ENCODE data around the gene MRPL23. TPM values are rescaled to one million over a fixed set of nuclear protein-coding genes. Genes with fewer than 3 reads are reported as not detected.

Gene MRPL23
- total RNA-seq, 1 experiment from 2014 or later: 109 TPM

DNA sequence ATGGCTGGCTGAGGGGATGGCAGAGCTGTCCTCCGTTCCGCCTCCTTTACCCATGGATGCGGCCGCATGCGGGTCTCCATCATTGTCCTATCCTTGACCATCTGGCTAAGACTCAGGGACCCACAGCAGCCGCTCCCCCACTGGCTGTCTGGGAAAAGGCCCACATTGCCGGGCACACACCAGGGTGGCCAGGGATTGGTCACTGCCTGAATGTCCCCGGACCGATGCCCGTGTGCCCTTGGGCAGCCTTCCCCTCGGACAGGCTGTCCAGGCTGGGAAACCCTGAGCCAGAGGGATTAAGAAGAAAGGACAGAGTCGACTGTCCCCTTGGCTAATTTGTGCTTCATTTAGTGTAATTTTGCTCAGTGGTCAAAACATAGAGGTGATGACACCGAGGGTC lies 28.1 kb downstream of the MRPL23 start:
- no peaks in the 10 kb centered on the region for H3K4me1 Mint-ChIP-seq (ENCODE audit: low read depth, unreplicated experiment)
- intact Hi-C loops (cut with micrococcal nuclease; ENCODE audit: unreplicated experiment): no loop called here
- no TSS peak for BruUV-seq (replicated peaks)
- TF ChIP-seq, protein P1, sequence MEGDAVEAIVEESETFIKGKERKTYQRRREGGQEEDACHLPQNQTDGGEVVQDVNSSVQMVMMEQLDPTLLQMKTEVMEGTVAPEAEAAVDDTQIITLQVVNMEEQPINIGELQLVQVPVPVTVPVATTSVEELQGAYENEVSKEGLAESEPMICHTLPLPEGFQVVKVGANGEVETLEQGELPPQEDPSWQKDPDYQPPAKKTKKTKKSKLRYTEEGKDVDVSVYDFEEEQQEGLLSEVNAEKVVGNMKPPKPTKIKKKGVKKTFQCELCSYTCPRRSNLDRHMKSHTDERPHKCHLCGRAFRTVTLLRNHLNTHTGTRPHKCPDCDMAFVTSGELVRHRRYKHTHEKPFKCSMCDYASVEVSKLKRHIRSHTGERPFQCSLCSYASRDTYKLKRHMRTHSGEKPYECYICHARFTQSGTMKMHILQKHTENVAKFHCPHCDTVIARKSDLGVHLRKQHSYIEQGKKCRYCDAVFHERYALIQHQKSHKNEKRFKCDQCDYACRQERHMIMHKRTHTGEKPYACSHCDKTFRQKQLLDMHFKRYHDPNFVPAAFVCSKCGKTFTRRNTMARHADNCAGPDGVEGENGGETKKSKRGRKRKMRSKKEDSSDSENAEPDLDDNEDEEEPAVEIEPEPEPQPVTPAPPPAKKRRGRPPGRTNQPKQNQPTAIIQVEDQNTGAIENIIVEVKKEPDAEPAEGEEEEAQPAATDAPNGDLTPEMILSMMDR (IDR thresholded peaks at IDR 0.05; ENCODE audit: unreplicated experiment): no peak
- H3K9me3 Mint-ChIP-seq (ENCODE audit: low read depth, unreplicated experiment): no peaks in the 10 kb centered on the region
- H3K4me3 Mint-ChIP-seq (ENCODE audit: low read depth, unreplicated experiment): no peak overlapping the region
- H3K27me3 Mint-ChIP-seq (ENCODE audit: unreplicated experiment): no peaks in the 10 kb centered on the region
- DNase-seq: no peak
- H3K27ac Mint-ChIP-seq (ENCODE audit: unreplicated experiment): no peak overlapping the region
- CTCF ChIA-PET: interaction anchor here (0.6 kb wide), 1 partner anchor 13 kb away, joined by 7 read pairs; no protein-coding TSS in a partner anchor
- H3K36me3 Mint-ChIP-seq (ENCODE audit: insufficient read depth, unreplicated experiment): no peaks in the 10 kb centered on the region

DNA sequence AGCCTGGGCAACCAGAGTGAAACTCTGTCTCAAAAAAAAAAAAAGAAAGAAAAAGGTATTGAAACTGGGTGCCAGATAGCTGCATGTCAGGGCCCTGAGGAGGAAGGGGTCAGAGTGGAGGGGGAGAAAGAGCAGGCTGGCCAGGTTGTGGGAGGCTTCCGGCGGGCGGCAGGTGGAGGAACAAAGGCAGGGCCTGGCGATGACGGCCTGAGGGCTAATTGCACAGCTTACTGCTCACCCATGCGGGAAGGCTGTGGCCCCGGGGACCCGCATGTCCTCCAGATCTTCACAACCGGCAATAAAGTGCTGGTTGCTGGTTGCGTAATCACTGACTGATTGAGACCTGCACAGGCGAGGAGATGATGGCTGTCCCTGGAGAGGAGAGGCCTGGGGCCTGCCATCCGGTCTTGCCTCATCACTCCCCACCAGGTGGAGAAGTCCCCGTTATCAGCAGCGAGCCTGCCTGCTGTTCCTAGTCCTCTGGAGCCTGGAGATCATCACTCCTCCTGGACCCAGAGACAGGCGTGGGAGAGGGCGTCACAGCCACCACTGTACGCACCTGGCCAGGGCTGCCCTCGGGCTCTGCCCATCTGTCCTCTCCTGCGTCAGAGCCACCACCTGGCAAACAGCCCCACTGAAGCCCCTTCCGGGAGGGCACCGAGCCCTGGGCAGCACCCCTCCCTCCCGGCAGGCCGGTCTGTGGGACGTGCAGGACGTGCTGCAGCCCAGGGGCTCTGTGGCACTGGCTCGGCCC lies 31.8 kb downstream of the MRPL23 start:
- TF ChIP-seq, protein P1 (IDR thresholded peaks at IDR 0.05; ENCODE audit: unreplicated experiment): no peak
- Mint-ChIP-seq H3K9me3 (ENCODE audit: low read depth, unreplicated experiment) (no peaks in the 10 kb centered on the region), H3K27me3 (ENCODE audit: unreplicated experiment) (no peaks in the 10 kb centered on the region), H3K4me1 (ENCODE audit: low read depth, unreplicated experiment) (no peaks in the 10 kb centered on the region), H3K27ac (ENCODE audit: unreplicated experiment) (no peak overlapping the region), H3K4me3 (ENCODE audit: low read depth, unreplicated experiment) (no peak overlapping the region), H3K36me3 (ENCODE audit: insufficient read depth, unreplicated experiment) (no peaks in the 10 kb centered on the region)
- DNase-seq: no peak
- intact Hi-C loops (cut with micrococcal nuclease; ENCODE audit: unreplicated experiment): no loop called here
- CTCF ChIA-PET: interaction anchor here (0.7 kb wide), 1 partner anchor 878 kb away, joined by 3 read pairs; no protein-coding TSS in a partner anchor
- no TSS peak for BruUV-seq (replicated peaks)

DNA sequence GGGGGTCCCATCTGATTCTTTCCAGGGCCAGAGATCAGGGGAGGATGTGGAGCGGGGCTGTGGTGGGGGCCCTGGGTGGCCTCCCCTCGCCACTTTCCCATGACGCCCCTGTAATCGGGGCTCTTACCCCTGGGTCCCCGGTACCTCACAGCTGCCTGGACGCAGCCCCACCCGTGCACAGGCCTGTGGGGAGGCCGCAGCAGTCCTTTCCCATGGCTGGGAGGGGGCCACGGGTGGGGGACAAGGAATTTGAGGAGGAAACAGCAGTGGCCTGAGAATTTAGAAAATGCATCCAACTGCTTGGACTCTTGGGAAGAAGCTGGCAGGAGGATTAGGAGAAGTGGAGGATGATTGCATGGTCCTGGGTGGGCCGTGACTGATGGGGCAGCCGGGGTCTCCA lies 32.5 kb downstream of the MRPL23 start:
- TF ChIP-seq, protein P1 (IDR thresholded peaks at IDR 0.05; ENCODE audit: unreplicated experiment): no peak
- CTCF ChIA-PET: no interaction called here
- Mint-ChIP-seq H3K36me3 (ENCODE audit: insufficient read depth, unreplicated experiment) (no peaks in the 10 kb centered on the region), H3K4me1 (ENCODE audit: low read depth, unreplicated experiment) (no peaks in the 10 kb centered on the region), H3K27me3 (ENCODE audit: unreplicated experiment) (no peaks in the 10 kb centered on the region), H3K9me3 (ENCODE audit: low read depth, unreplicated experiment) (no peaks in the 10 kb centered on the region), H3K27ac (ENCODE audit: unreplicated experiment) (no peak overlapping the region), H3K4me3 (ENCODE audit: low read depth, unreplicated experiment) (no peak overlapping the region)
- BruUV-seq (replicated peaks): no TSS peak
- no peak for DNase-seq
- intact Hi-C loops (cut with micrococcal nuclease; ENCODE audit: unreplicated experiment): no loop called here

DNA sequence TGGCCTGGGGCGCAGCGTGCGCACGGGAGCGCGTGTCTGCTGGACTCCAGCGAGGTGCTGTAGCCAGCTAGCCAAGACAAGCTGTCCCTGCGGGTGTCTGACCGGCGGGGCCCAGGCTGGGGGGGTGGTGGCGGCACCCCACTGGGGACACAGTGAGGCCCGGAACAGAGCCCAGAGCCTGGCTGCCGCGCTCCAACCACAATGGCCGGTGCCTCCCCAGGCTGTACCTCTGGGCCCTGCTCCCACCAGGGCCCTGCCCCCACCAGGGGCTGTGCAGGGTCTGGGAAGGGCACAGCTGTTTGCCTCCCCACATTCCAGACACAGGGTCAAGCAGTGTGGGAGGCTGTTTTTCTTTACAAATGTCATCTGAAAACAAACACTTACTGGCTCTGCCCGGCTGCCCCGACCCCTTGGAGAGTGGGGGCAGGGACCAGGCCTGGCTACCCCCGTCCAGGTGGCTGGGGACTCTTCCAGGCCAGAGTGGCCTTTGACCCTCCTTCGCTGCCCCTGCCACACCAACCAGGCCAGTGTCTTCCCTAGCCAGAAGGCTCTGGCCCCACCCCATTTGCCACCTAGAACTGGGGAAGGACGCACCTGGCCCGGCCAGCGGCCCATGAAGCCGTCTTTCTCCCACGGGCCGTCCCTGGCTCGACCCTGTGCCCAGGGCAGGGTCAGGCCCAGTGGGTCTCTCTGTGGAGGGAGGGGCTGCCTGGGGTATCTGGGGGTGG lies 35.9 kb downstream of the MRPL23 start:
- no TSS peak for BruUV-seq (replicated peaks)
- H3K27ac Mint-ChIP-seq (ENCODE audit: unreplicated experiment): no peak overlapping the region
- H3K27me3 Mint-ChIP-seq (ENCODE audit: unreplicated experiment): no peaks in the 10 kb centered on the region
- no peak overlapping the region for H3K4me3 Mint-ChIP-seq (ENCODE audit: low read depth, unreplicated experiment)
- no peak for DNase-seq
- TF ChIP-seq, protein P1 (IDR thresholded peaks at IDR 0.05; ENCODE audit: unreplicated experiment): no peak
- no peaks in the 10 kb centered on the region for H3K36me3 Mint-ChIP-seq (ENCODE audit: insufficient read depth, unreplicated experiment)
- H3K9me3 Mint-ChIP-seq (ENCODE audit: low read depth, unreplicated experiment): no peaks in the 10 kb centered on the region
- CTCF ChIA-PET: no interaction called here
- no peaks in the 10 kb centered on the region for H3K4me1 Mint-ChIP-seq (ENCODE audit: low read depth, unreplicated experiment)
- intact Hi-C loops (cut with micrococcal nuclease; ENCODE audit: unreplicated experiment): no loop called here
